HG02884 (cell line): ENCODE measurements around the gene PPHLN1.
"Not testable (repeated sequence)": the region's sequence is repeated elsewhere in the genome, so short reads cannot be mapped to it uniquely, and the experiment has no call there.

Source experiments
- ATAC-seq: cut with Tn5 transposase; IDR thresholded peaks from one replicate; pipeline ENCODE4 v1.9.1; 2021; ENCODE audit warnings: mild to moderate bottlenecking, moderate library complexity; ENCODE audit not compliant: unreplicated experiment

The PPHLN1 gene

GRCh38 chr12:42320796-42321195 lies 5.2 kb upstream of the PPHLN1 start:
- ATAC-seq = no peak

- ATAC-seq = no peak
These were observed 3.4 kb upstream of the PPHLN1 start for GRCh38 chr12:42322567-42322966.

- ATAC-seq = no peak
These were observed 2.1 kb upstream of the PPHLN1 start for GRCh38 chr12:42323856-42324255.

DNA sequence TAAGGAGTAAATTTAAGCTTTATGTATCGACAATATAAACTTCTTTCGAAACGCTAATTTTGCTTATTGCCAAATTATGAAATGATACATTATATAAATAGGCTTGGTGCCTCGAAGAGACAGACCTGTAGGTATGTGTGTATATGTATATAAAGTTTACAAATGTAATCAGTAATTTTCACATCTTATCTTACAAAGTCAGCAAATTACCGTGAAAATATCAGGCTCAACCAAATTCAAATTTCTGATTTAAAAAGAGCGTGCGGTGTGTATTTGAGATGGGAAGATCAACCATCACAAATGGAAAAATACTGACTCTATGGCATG lies 678 bp upstream of the PPHLN1 start:
- no peak for ATAC-seq

DNA sequence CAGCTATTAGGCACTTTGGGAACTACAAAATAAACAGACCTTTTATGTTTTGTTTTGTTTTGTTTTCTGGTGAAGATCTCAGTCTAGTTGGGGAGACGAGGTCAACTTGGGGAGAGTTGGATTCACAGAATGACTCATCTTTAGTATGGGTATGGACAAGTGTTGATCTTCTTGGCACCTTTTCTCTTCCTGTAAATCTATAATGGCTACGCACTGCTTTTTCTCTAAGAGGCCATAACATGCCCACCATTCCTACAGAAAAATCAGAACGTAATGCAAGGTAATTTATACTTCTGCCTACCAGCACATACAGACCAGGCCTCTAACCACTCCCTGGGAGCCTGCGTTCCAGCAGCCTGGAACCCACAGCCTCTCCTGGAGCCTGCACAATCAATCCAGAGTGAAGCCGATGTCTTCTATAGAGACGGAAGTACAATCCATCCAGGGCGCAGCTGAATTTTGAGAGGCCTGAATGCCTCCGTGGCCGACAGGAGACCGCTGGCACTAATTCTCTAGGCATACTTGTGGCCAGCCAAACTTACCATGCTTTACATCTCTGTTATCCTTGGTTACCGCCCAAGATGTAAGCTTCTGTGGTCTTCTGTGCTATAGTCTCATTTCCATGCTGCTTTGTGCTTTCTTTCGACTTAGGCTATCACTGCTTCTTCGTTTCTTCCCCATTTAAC lies 717 bp downstream of the PPHLN1 start:
- no peak for ATAC-seq

DNA sequence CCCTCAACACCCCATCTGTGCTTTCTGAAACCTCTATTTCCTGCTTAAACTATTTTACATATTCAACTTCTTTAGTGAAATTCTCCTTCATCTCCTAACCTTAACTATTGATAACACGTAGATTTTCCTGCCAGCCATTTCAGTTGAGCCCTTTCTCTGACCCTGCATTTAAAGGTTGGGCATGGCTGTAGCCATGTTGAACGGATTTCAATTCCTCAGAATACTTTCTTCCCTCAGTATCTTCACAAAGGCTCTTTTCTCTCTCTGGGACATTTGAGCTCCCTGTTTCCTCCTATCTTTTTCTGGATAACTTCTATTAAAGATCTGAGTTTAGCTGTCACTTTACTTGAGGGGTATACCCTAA lies 1.2 kb downstream of the PPHLN1 start:
- no peak for ATAC-seq

DNA sequence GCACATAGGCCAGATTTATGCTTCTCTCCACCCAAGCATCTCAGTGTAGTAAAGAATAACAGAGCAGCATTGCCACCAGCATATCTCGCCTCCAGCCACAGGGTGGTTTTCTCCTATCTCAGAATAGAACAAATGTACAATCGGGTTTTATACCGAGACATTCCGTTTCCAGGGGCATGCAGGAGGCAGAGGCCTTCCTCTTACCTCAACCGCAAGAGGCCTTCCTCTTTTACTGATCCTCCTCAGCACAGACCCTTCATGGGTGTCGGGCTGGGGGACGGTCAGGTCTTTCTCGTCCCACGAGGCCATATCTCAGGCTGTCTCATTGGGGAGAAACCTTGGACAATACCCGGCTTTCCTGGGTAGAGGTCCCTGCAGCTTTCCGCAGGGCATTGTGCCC lies 4.1 kb downstream of the PPHLN1 start:
- not testable (repeated sequence) for ATAC-seq

- ATAC-seq = peak; percentile 77
These were observed 6.6 kb downstream of the PPHLN1 start for GRCh38 chr12:42332301-42333285.

GRCh38 chr12:42336286-42336685 lies 10.3 kb downstream of the PPHLN1 start:
- no peak for ATAC-seq

DNA sequence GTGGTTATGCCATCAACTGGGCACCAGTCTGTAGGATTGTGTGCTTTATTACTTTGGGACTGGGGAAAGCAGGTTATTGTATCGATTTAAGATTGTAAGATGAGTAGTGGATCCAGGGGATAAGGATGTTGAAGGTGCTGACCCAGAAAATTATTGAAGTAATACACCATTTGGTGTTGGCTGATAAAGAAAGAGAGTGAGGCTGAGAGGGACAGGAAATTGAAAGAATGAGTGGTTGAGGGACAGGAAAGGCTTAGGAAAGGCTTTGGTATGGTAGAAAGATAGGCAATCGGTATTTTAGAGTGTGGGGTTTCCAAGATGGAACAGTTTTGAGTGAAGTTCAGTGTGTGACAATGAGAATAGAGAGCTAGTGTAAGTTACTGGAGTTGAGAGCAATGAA lies 12.3 kb downstream of the PPHLN1 start:
- no peak for ATAC-seq

GRCh38 chr12:42342028-42342427 lies 16.1 kb downstream of the PPHLN1 start:
- ATAC-seq = no peak

- no peak for ATAC-seq
These were observed 17.8 kb downstream of the PPHLN1 start for GRCh38 chr12:42343721-42344120.

- ATAC-seq = no peak
These were observed 20.5 kb downstream of the PPHLN1 start for GRCh38 chr12:42346403-42347002.

DNA sequence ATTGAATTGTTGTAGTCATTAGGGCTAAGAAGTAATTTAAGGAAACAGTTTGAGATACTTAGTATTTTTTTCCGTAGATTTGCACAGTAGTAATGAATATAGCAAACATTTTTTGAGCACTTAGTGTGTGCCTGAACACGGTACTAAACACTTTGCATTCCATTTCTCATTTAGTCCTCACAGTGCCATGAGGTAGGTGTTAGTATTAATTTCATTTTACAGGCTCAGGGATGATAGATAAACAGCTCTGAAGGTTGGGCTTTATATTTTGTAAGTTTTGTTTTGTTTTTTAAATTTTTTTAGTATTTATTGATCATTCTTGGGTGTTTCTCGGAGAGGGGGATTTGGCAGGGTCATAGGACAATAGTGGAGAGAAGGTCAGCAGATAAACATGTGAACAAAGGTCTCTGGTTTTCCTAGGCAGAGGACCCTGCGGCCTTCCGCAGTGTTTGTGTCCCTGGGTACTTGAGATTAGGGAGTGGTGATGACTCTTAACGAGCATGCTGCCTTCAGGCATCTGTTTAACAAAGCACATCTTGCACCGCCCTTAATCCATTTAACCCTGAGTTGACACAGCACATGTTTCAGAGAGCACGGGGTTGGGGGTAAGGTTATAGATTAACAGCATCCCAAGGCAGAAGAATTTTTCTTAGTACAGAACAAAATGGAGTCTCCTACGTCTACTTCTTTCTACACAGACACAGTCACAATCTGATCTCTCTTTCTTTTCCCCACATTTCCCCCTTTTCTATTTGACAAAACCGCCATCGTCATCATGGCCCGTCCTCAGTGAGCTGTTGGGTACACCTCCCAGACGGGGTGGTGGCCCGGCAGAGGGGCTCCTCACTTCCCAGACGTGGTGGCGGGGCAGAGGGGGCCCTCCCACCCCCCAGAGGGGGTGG lies 23.4 kb downstream of the PPHLN1 start:
- ATAC-seq = not testable (repeated sequence)

DNA sequence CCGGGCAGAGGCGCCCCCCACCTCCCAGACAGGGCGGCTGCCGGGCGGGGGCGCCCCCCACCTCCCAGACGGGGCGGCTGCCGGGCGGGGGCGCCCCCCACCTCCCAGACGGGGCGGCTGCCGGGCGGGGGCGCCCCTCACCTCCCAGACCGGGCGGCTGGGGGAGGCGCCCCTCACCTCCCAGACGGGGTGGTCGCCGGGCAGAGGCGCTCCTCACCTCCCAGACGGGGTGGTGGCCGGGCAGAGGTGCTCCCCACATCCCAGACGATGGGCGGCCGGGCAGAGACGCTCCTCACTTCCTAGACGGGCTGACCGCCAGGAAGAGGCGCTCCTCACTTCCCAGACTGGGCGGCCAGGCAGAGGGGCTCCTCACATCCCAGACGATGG lies 24.0 kb downstream of the PPHLN1 start:
- not testable (repeated sequence) for ATAC-seq

GRCh38 chr12:42356344-42356743 lies 30.4 kb downstream of the PPHLN1 start:
- no peak for ATAC-seq

GRCh38 chr12:42360747-42361403 lies 34.9 kb downstream of the PPHLN1 start:
- ATAC-seq = peak; percentile 59

GRCh38 chr12:42361909-42362646 lies 36.1 kb downstream of the PPHLN1 start:
- ATAC-seq = no peak

- no peak for ATAC-seq
These were observed 36.8 kb downstream of the PPHLN1 start for GRCh38 chr12:42362647-42363260.
